ENCODE results near the gene ADCY2.

- TF ChIP-seq GABPA (IDR thresholded peaks at IDR 0.05; ENCODE audit: low read depth) (no peak), CTCF (IDR thresholded peaks at IDR 0.05; ENCODE audit: insufficient read depth, low read length) (no peak)
These were observed 254.8 kb downstream of the ADCY2 start for GRCh38 chr5:7650755-7651154.

All from HL-60 (cell line).